Ishikawa (cell line): ENCODE measurements around the gene TBX1.

Source experiments
- CEBPB ChIP-seq: IDR thresholded peaks from 2 replicates; pipeline ENCODE4 v1.6.1; 2012
- CREB1 ChIP-seq: IDR thresholded peaks from 2 replicates; pipeline ENCODE4 v1.6.1; 2012; ENCODE audit warnings: low read depth
- EGR1 ChIP-seq: IDR thresholded peaks from 2 replicates; pipeline ENCODE4 v1.6.1; 2012
- EP300 ChIP-seq: IDR thresholded peaks from 2 replicates; pipeline ENCODE4 v1.6.1; 2012; ENCODE audit warnings: borderline replicate concordance
- FOXM1 ChIP-seq: IDR thresholded peaks from 2 replicates; pipeline ENCODE4 v1.6.1; 2012; ENCODE audit warnings: low read depth, borderline replicate concordance
- MAX ChIP-seq: IDR thresholded peaks from 2 replicates; pipeline ENCODE4 v1.6.1; 2012
- NFIC ChIP-seq: IDR thresholded peaks from 2 replicates; pipeline ENCODE4 v1.6.1; 2012
- RAD21 ChIP-seq: IDR thresholded peaks from 2 replicates; pipeline ENCODE4 v1.6.1; 2012; ENCODE audit warnings: low read depth
- REST ChIP-seq: IDR thresholded peaks from 2 replicates; pipeline ENCODE4 v1.6.1; 2012; ENCODE audit warnings: low read depth, mild to moderate bottlenecking
- TAF1 ChIP-seq: IDR thresholded peaks from 2 replicates; pipeline ENCODE4 v1.6.1; 2012; ENCODE audit warnings: low read depth, mild to moderate bottlenecking
- TCF12 ChIP-seq: IDR thresholded peaks from 2 replicates; pipeline ENCODE4 v1.6.1; 2012; ENCODE audit warnings: low read depth
- TEAD4 ChIP-seq: IDR thresholded peaks from 2 replicates; pipeline ENCODE4 v1.6.1; 2012
- YY1 ChIP-seq: IDR thresholded peaks from 2 replicates; pipeline ENCODE4 v1.6.1; 2012; ENCODE audit warnings: low read depth

- no peak for TF ChIP-seq REST
- no peak for TF ChIP-seq EP300
- TF ChIP-seq FOXM1: no peak
- TF ChIP-seq RAD21: no peak
- no peak for TF ChIP-seq MAX
- no peak for TF ChIP-seq EGR1
- TF ChIP-seq TEAD4: no peak
- no peak for TF ChIP-seq TAF1
- no peak for TF ChIP-seq NFIC
- no peak for TF ChIP-seq TCF12
- TF ChIP-seq YY1: no peak
- TF ChIP-seq CEBPB: no peak
- TF ChIP-seq CREB1: no peak
These were observed 16.9 kb upstream of the TBX1 start for GRCh38 chr22:19743651-19744050.
